ENCODE measurements around the gene LRIG1.

- TF ChIP-seq POLR2A (IDR thresholded peaks at IDR 0.05): no peak
- TF ChIP-seq CTCF (IDR thresholded peaks at IDR 0.05): no peak
Measured at GRCh38 chr3:66457252-66457651, 43.6 kb downstream of the LRIG1 start.

Data from breast epithelium (tissue), 3 donors.